ENCODE measurements around the gene RASA3. TPM values are rescaled to one million over a fixed set of nuclear protein-coding genes. Genes with fewer than 3 reads are reported as not detected.
A peak's percentile ranks its signal among the peaks of the same experiment; 100 is the strongest.

Gene RASA3
- total and polyA plus RNA-seq, 9 of the 15 experiments (the other 6 are each of a cell fraction or from before 2014, with no cell fraction given) = 0.72 to 25.3 (median 14.4) TPM

GRCh38 chr13:114026481-114026880 is 105.9 kb downstream of the RASA3 start (continued):
- TF ChIP-seq, protein P1, sequence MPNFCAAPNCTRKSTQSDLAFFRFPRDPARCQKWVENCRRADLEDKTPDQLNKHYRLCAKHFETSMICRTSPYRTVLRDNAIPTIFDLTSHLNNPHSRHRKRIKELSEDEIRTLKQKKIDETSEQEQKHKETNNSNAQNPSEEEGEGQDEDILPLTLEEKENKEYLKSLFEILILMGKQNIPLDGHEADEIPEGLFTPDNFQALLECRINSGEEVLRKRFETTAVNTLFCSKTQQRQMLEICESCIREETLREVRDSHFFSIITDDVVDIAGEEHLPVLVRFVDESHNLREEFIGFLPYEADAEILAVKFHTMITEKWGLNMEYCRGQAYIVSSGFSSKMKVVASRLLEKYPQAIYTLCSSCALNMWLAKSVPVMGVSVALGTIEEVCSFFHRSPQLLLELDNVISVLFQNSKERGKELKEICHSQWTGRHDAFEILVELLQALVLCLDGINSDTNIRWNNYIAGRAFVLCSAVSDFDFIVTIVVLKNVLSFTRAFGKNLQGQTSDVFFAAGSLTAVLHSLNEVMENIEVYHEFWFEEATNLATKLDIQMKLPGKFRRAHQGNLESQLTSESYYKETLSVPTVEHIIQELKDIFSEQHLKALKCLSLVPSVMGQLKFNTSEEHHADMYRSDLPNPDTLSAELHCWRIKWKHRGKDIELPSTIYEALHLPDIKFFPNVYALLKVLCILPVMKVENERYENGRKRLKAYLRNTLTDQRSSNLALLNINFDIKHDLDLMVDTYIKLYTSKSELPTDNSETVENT (CRISPR knock-in tag; IDR thresholded peaks at IDR 0.05) = no peak
- no peak for TF ChIP-seq PCBP1 (IDR thresholded peaks at IDR 0.05; ENCODE audit: low read depth, low read length, poor library complexity, severe bottlenecking)
- TF ChIP-seq MEF2A (IDR thresholded peaks at IDR 0.05; ENCODE audit: control insufficient read depth, low read depth, low read length) = no peak
- TF ChIP-seq ZNF507 (tag; conservative IDR thresholded peaks at IDR 0.05) = no peak

DNA sequence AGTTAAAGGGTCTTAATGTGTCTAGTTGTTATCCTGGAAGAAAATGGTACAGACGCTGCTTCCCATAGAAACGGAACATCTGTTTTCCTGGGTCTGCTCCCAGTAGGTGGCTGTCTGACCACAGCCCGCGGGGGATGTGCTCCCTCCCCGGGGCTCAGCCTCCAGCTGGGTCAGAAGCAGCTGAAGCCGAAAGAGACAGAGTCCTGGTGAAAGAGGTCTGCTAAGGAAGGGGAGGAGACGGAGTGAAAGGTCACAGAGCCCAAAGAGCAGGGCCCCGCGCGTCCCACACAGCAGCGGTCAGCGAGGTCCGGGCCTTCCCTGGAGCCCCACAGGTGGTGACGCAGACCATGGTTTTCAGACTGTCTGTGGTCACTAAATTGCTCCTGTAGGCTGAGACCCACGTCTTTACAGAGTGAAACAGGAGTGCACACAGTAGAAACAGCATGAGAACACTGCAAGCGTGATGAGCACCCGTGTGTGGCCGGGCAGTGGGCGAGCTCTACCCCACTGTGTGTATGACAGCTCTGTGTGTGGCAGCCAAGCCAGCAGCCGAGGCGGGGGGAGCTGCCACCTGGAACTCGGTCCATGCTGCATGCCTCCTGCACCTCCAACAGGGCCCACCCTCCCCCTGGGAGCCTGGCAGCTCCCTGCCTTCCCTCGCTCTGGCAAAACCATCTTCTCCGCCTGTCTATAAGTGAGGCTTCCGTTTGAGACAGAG is 106.5 kb downstream of the RASA3 start:
- H3K4me1 ChIP-seq (replicated peaks in 1 of 2; ENCODE audit: control insufficient read depth in 2 of 2, insufficient read depth in 2 of 2, low read length in 2 of 2) = peaks cover 0 to 25% of the 10 kb centered on the region in 2 experiments; a peak in 2 of 5 replicates
- ChIA-PET POLR2A (interaction anchor here (0.7 kb wide), 1 partner anchor 316 kb away, joined by 3 read pairs; no protein-coding TSS in a partner anchor), CTCF (ENCODE audit: low intra/inter-chr PET ratio) (no interaction called here)
- H3K9me3 ChIP-seq (replicated peaks; ENCODE audit: control insufficient read depth, insufficient read depth, low read depth, low read length) = no peaks in the 10 kb centered on the region
- no peak overlapping the region for H3K4me2 ChIP-seq (ENCODE audit: insufficient read depth, low read length)
- H4K20me1 ChIP-seq (replicated peaks; ENCODE audit: control insufficient read depth, insufficient read depth, low read length) = no peaks in the 10 kb centered on the region
- peaks cover 17% of the 10 kb centered on the region; the same call in 2 of the 3 replicates for H3K36me3 ChIP-seq (ENCODE audit: control insufficient read depth, insufficient read depth, low read length)
- intact Hi-C loops (cut with micrococcal nuclease) (no loop called here), in situ Hi-C loops (cut with MboI) (no loop called here)
- no TSS peak for BruUV-seq (replicated peaks)
- peak overlapping the region in 1 of 2 experiments; percentile 4; a peak in 1 of 4 replicates for H3K9ac ChIP-seq (ENCODE audit: insufficient read depth in 1 of 2, low read depth in 2 of 2, low read length in 2 of 2)
- DNase-seq (ENCODE audit: extremely low read depth in 1 of 4, low spot score in 3 of 4) (peak in 1 of 4 experiments; percentile 12), ATAC-seq (no peak), FAIRE-seq (no peak)
- no peak overlapping the region for H2AFZ ChIP-seq (ENCODE audit: low read depth, low read length)
- 85% methylated on average over 18 of the region's 25 CpGs for WGBS (ENCODE audit: insufficient coverage, low coverage, missing lambda C conversion rate)
- no peaks in the 10 kb centered on the region for H3K9me1 ChIP-seq (ENCODE audit: control insufficient read depth, insufficient read depth, low read length)
- peak; percentile 55; the same call in 1 of the 2 replicates for TF ChIP-seq TFAP4 (CRISPR knock-in tag; IDR thresholded peaks at IDR 0.05; ENCODE audit: borderline replicate concordance)
- TF ChIP-seq HNRNPL (IDR thresholded peaks at IDR 0.05; ENCODE audit: low read depth, low read length) = no peak
- H3K27me3 ChIP-seq (ENCODE audit: control insufficient read depth in 2 of 2, insufficient read depth in 2 of 2, low read length in 2 of 2) = no peaks in the 10 kb centered on the region
- H3K27ac ChIP-seq (ENCODE audit: extremely low read depth, low read depth, low read length) = no peak overlapping the region
- H3K4me3 ChIP-seq = no peak overlapping the region
- H3K79me2 ChIP-seq (ENCODE audit: control insufficient read depth, insufficient read depth, low read length) = no peaks in the 10 kb centered on the region

Measured in K562 (cell line).